HG03039 (cell line): ENCODE results near the gene RALY.

Experiments used
- ATAC-seq: cut with Tn5 transposase; IDR thresholded peaks from one replicate; pipeline ENCODE4 v1.9.1; 2021; ENCODE audit warnings: mild to moderate bottlenecking, moderate library complexity; ENCODE audit not compliant: unreplicated experiment

RALY gene

DNA sequence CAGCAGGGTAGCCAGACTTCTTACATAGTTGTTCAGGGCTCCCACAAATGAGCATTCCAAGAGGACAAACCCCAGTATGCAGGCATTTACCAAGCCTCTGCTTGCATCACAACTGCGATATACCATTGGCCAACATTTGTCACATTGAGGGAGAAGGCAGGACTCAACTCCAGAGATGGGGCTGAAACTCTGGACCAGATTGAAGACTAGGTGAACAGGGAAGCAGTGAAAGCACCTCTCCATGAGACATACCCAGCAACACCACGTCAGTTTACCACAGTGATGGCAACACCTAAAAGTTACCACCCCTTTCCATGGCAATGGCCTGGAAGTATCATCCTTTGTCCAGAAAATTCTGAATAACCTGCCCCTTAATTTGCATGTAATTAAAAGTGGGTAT is 7.9 kb upstream of the RALY start:
- no peak for ATAC-seq

DNA sequence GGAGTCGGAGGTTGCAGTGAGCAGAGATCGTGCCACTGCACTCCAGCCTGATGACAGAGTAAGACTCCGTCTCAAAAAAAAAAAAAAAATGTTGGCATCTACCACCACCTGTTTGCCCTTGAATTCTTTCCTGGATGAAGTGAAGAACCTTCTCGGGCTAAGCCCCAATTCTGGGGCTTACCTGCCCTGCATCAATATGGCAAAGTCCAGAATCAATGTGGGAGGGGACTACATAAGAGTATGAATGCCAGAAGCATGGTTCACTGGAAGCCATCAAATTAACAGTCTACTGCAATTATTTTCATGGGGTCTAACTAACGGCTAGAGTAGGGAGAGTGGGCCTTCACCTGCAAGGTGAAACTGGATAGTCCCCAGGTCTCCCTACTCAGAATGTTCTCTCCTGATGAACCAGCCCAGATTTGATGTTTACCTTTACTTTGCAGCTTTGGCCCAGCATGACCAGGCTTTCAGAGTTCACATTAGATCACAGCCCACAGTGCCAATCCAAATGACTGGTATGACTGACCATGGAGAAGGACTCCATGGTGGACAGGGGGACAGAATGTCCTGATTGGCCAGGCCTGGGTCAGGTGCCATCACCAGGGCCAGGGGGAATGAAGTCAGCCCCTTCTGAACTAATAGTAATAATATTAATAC is 7.0 kb upstream of the RALY start:
- no peak for ATAC-seq

DNA sequence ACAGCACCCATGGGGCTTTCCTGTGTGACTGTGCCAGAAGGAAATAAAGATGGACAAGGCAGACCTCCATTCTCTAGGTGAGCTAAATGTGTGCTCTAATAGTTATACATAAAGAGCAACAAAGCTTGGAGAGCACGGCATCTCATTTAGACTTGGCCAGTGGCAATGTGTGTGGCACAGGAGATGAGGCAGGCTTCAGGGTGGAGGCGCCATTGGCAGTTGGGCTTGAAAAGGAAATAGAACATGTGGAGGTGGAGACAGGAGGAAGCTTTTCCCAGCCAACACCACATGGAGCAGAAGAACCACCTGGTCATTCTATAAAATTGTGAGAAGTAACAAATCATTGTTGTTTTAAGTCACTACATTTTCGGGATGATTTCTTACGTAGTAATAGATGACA is 3.6 kb upstream of the RALY start:
- no peak for ATAC-seq

DNA sequence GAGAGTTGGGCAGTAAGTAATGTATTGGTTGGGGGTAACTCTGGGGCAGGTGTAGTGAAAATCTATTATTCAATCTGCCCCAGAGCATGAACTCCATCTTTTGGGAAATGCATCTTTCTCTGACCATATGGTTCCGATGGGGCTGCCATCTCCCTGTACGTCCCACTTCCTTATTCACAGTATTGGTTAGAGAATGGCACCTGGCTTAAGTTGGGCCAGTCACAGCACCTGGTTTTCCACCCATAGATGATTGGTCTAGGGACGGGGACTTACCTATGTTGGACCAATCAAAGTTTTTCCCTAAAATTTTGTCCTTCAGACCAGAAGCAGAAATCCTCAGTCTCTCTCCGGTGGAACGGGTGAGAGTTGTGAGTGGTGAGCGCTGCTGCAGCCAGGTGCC is 2.2 kb upstream of the RALY start:
- ATAC-seq, result no peak

DNA sequence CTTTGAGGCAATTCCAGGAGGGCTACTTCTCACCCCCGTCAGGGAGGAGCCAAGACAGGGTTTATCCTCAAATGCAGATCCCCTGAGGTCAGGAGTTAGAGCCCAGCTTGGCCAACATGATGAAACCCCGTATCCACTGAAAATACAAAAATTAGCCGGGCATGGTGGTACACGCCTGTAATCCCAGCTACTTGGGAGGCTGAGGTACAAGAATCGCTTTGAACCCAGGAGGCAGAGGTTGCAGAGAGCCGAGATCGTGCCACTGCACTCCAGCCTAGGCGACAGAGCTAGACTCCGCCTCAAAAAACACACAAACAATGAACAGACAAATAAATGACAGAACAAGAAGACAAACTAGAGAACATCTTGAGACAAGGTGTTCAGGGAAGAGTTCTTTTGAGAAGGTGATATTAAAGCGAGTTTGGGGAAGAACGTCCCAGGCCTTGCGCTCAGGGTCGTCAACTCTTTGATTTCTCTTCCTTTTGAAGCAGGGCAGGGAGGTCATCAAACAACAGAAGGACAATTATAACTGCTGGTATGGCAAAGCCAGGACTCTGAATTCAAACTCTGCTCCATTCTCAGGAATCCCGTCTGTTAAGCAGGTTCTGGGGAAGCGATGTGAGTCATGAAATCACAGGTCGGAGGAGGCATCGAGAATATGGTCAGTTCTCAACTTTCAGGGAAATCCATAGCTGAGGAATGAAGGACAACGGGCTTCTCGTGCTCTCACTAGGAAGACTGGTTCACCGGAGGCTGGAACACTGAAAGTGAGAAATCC is 1.4 kb upstream of the RALY start:
- ATAC-seq, result no peak

DNA sequence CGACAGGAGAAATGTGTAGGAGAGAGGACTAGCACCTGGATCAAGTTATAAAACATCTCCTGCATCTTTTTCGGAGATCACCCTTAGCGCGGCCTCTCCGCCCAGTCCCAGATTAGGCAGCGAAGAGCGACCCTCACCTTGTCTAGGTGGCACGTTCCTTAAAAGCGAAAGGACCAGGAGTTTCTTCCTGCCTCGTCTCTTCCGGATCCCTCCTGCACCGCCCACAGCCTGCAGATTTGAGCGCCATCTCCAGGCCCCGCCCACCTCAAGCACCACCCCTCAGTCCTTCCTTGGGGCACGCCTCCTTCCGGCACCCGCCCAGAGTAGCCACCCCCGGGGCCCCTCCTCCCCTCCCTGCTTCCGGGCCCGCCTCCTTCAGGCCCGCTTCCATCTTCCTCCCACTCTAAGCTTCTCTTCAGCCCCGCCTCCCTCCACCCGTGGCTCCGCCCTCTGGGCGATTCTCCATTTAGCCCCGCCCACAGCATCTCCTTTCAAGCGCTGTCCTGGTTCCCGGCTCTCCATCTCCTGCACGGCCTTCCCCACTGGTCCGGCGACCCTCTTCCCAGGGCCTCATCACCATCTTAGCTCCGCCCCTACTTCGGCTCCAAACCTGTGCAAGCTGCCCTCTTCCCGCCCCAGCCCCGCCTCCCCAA is 662 bp upstream of the RALY start:
- ATAC-seq, result peak; percentile 77

DNA sequence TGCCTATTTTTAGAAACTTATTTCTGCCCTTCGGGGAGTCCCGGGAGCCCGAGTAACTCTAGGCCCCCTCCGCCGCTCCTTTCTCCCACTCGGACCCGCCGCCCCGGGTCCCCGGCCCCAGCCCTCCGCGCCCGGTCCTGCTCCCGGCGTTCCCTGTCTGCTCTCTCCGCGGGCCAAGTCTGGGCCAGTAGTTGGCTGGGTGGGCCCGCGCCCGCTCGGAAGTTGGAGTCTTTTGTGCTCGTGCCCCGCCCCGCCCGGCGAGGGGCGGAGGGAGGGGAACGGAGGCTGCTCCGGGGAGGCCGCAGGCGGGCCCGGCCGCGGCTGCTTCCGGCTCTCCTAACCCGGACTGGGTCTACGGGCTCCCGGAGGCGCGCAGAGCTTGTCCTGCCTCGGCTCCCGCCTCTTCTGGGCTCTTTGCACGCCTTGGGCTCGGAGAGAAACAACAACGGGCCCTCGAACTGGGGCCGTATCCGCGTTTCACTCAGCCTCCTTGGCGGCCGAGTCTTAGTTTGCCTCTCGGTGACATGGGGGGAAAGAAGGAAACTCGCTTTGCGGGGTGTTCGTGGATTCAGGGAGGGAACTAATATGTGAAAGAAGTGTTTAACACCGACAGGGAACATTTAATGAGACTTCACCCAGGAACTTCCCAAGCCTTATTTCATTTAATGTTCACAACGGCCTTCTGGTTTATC is 657 bp downstream of the RALY start:
- ATAC-seq, result peak; percentile 27

DNA sequence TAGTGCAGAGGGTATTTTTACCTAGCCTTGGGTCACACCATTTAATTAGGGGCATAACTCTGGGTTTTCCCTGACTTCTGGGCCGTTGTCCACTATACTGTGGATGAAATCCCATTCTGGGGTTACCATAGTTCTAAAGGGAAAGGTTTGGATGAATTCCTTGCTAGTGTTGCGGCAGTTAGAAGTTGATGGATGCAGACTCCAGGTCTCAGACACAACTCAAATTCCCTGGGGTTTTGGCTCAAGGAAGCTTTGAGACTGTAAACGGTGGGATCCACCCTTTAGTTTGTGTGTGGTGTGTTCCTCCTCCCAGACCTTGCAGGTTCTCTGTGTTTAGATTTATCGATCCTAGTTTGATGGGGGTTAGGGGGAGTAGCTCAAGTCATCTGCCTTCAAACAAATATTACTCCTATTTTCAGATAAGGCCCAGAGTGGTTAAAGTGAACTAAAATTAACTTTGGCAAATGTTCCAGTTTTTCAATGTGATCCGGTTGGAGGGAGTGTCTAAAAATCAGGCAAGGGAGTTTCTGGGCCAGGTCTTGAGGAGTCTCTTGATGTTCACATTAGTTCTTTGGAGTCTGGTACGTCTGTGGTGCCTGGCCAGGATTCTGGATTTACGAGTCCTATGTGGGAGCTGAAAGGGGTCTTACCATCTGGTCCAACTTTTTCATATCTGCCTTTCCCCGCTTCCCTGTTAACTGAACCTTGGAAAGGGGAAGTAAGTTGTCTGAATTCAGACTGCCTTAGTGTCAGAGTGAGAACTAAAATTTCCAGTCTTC is 1.5 kb downstream of the RALY start:
- ATAC-seq, result no peak

DNA sequence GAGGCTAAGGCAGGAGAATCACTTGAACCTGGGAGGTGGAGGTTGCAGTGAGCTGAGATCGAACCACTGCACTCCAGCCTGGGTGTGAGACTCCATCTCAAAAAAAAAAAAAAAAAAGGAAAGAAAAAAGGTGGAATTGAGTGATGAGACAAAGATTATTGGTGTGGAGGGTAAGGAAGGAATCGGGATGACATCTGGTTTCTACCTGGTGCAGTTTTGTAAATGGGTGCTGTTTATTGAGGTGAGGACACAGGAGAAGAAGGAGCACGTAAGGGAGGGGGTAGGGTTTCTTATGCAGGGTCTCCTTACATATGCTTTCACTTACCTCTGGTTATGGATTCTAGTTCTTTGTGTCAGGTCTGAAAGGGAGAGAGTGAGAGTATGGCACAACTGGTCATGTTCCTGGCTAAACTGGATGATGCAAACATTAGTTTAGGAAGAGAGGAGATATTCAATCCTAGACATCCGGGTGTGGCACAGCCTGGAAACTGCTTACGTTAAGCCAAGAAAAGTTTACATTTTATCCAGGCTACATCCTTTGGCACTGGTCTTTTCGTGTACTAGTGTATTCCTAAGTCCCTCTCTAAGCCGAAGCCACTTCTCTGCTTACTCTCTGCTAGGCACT is 5.4 kb downstream of the RALY start:
- no peak for ATAC-seq

DNA sequence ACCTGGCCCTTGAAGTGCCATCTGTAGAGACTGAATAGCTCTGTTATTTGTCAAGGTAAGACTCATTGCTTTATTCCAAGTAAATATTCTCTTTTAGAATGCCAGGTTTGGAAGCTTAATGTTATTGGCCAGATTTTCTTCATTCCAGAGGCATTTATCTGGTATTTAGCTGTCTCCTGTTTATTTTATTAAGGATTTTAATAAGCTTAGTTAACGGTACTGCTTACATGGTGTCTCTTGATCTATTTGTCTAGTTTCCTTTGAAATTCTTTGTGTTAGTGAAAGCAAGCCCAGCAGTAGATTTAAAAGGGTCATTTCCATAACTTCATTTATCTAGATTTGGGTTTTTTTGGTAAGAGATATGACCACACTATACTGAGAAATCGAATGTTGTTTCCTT is 7.7 kb downstream of the RALY start:
- no peak for ATAC-seq

DNA sequence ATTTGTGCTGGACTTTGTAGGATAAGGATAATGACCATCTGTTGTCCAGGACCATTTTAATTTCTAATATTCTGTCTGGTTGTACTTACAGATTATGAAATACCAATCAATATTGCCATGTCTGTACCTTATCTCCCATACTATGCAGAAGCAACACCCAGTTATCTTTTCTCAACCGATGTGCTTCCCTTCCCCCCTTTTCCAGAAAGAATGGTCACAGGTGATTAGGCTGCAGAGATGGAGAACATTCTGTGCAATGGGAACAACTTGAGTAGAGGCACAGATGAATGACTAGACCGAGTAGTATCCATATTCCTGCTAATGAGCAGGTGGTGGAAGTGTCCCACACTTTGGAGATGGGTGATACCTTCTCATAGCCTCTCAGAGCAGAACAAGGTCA is 10.5 kb downstream of the RALY start:
- no peak for ATAC-seq

DNA sequence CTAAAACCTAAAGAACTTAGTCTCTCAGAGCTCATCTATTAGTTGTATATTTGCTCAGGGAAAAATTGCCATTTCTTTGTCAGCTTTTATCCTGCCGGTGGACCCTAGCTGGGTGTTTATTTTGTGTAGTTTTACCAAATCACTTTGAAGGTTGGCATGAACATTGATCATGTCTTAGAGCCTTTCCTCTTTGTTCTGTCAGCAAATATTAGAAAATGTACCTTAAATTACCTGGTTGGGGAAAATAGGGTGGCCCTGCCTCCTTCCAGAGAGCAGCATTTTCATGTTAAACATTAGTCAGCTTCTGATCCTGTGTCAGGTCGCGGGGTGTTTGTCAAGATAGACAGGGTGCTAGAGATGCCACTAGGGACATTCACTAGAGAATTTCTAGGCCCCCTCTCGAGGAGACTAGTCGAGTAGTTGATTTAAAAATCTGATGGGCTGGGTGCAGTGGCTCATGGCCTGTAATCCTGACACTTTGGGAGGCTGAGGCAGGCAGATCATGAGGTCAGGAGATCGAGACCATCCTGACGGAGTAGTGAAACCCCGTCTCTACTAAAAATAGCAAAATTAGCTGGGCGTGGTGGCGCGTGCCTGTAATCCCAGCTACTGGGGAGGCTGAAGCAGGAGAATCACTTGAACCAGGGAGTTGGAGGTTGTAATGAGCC is 11.2 kb downstream of the RALY start:
- ATAC-seq, result no peak

DNA sequence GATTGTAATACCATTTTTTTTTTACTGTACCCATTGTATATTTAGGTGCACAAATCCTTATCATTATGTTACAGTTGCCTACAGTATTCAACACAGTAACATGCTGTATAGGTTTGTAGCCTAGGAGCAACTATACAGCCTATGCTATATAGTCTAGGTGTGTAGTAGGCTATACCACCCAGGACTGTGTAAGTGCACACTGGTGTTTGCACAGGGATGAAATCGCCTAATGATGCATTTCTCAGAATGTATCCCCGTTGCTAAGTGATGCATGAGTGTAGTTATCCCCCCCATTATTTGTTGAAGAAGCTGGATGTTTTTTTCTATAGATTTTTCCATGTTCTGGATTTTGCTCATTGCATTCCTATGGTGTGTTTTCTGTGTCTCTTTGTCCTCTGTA is 12.9 kb downstream of the RALY start:
- ATAC-seq, result no peak

DNA sequence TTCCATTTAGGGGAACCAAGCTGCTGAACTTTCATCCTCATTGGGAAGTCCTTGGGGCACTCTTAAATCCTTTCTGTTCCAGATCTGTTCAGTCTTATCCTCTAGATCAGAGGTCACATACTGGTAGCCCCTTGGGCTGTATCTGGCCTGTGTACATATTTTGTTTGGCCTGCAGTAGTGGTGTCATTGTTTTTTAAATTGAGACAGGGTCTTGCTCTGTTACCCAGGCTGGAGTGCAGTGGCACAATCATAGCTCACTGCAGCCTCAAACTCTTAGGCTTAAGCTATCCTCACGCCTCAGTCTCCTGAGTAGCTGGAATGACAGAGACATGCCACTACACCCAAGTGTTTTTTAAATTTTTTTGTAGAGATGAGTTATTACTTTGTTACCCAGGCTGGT is 14.8 kb downstream of the RALY start:
- no peak for ATAC-seq

DNA sequence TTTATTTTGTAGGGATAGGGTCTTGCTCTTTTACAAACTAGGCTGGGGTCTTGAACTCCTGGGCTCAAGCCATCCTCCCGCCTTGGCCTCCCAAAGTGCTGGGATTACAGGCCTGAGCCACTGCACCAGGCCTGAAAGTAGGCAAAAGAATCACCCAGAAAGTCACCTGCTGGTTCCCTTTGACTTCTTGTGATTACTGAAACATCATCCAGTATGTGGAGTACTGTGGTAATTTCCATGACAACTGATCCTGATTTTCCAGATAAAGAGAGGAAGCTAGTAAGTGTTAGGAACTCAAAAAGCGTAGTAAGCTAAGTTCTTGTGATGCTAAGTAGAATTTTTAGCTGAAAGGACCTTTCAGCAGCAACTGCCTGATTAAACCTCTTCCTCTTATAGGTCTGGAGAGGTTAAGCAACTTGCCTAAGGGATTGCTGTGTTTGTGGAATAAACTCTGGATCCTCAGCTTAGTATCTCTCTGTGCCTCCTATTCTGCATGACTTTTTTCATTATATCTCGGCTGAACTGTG is 16.8 kb downstream of the RALY start:
- ATAC-seq, result no peak

DNA sequence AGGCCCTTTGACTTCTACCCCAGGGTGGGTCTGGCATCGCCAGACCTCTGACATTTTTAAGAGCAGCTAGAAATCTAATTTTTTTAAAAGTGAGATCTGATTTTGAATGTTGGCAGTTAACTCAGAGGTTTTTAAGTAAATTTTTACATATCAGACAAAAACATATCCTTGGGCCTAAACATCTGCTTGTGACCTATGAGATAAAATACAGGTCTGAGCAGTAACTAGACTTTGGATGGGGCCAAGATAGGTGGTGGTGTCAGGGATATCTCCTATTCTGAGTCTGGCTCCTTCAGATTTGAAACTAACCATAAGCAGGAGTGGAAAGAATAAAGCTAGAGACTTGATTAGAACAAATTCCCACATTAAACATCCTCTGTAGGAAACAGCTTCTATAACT is 17.6 kb downstream of the RALY start:
- no peak for ATAC-seq

DNA sequence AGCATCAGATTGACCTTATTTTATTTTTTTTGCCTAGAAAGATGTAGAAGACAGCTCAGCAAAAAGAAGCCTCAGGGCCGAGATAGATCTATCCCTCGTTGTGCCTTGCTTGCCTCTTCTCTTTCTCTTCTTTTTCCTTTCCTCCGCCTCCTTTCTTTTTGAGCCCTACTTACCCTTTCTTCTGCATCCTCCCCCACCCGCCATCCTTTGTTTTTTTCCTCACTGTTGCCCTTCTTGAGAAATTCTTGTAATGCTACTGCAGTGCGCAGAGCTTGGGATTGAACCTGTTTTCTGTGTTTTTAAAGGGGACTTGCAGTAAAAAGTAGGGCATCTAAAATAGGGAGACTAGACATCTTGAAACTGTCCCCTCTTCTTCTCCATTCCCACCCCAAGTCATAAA is 18.6 kb downstream of the RALY start:
- ATAC-seq, result no peak

DNA sequence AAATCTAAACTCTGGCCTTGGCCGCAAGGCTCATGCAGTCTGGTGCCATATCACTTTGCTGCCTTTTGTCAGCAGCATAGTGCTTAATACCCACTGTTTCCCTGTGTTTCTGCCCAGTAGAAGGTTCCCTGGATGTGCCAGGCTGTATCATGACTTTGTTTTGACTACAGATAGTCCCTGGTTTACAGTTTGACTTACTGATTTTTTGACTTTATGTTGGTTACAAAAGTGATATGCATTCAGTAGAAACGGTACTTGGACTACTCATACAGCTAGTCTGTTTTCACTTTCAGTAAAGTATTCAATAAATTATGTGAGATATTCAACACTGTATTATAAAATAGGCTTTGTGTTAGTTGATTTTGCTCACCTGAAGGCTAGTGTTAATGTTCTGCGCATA is 19.0 kb downstream of the RALY start:
- no peak for ATAC-seq

DNA sequence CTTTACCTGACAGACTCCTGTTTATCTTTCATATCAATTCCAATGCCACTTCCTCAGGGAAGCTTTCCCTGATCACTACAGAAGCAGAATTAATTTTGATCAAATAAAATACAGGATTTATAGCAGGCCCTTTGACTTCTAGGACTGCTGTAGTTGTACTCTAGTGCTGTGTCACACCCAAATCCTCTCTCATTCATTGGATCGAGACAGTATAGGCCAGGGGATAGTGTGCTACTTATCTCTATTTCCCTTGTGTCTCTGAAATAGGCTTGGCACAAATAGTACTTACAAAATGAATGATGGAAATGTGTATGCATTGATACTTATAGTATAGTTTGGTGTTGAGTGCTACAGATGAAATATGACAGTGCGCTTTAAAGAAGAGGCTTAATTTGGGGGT is 19.8 kb downstream of the RALY start:
- ATAC-seq, result no peak

DNA sequence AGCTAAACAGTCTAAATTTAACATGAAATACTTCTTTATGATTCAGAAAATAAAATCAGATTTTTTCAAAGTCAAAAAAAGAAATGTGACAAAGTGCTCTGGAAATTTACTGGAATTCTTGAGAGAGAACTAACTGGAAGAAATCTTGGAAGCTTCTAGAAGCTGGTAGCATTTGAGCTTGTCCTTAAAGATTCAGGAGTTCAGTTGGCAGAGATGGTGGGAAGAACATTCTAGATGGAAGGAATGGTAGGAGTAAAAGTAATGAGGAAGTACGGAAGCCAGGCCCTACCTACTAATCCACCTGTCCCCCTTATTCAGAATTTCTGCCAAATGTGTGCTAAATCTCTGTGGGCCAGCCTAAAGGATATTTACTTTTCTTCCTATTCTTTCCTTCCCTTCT is 21.2 kb downstream of the RALY start:
- ATAC-seq, result no peak
